DND-41 (cell line): Measurements from ENCODE around the gene ANKRD40.
A peak's percentile ranks its signal among the peaks of the same experiment; 100 is the strongest.
"Not testable (repeated sequence)": the region's sequence is repeated elsewhere in the genome, so short reads cannot be mapped to it uniquely, and the experiment has no call there.

Experiments
- ATAC-seq: fragments of 200-7000 bp; cut with Tn5 transposase; 3 replicates; pipeline ENCODE4 v1.9.1; 2021; ENCODE audit warnings: low read depth; ENCODE audit not compliant: insufficient read depth
- DNase-seq: peaks from one replicate; pipeline ENCODE4 v3.0.0-alpha.2; 2020
- H2AFZ ChIP-seq: 2 replicates; pipeline ENCODE4 v1.6.0; 2012; ENCODE audit warnings: low read depth, low read length
- H3K27ac ChIP-seq: 2 replicates; pipeline ENCODE4 v1.5.1; 2012; ENCODE audit warnings: low read length, inconsistent platforms
- H3K27me3 ChIP-seq: fragments of 200-600 bp; sonication (generic); 2 replicates; pipeline ENCODE4 v1.6.0; 2012; ENCODE audit warnings: low read length, mild to moderate bottlenecking, inconsistent platforms; ENCODE audit not compliant: insufficient read depth, poor library complexity
- H3K36me3 ChIP-seq: 2 replicates; pipeline ENCODE4 v1.5.1; 2012; ENCODE audit warnings: low read length, inconsistent platforms; ENCODE audit not compliant: insufficient read depth
- H3K4me1 ChIP-seq: 2 replicates; pipeline ENCODE4 v1.5.1; 2012; ENCODE audit warnings: mild to moderate bottlenecking, low read length; ENCODE audit not compliant: insufficient read depth
- H3K4me2 ChIP-seq: 2 replicates; pipeline ENCODE4 v1.6.0; 2012; ENCODE audit warnings: mild to moderate bottlenecking, moderate library complexity, low read length, inconsistent platforms; ENCODE audit not compliant: insufficient read depth
- H3K4me3 ChIP-seq, 2 experiments: fragments of 200-600 bp in 1 of 2; shearing (Covaris generic) in 1 of 2; 2 replicates each; pipeline ENCODE4 v1.5.1; 2012 to 2016; ENCODE audit warnings: inconsistent platforms in 2 of 2, low read length in 2 of 2, mild to moderate bottlenecking in 2 of 2, low read depth in 1 of 2, moderate library complexity in 1 of 2
- H3K79me2 ChIP-seq: 2 replicates; pipeline ENCODE4 v1.6.0; 2012; ENCODE audit warnings: low read length, inconsistent platforms; ENCODE audit not compliant: insufficient read depth
- H3K9ac ChIP-seq: 2 replicates; pipeline ENCODE4 v1.6.0; 2012; ENCODE audit warnings: low read depth, mild to moderate bottlenecking, inconsistent platforms, low read length, moderate library complexity
- H3K9me3 ChIP-seq: 2 replicates; pipeline ENCODE4 v1.5.1; 2012; ENCODE audit warnings: low read length, moderate library complexity, mild to moderate bottlenecking, inconsistent platforms; ENCODE audit not compliant: insufficient read depth, severe bottlenecking
- H4K20me1 ChIP-seq: 2 replicates; pipeline ENCODE4 v1.6.0; 2012; ENCODE audit warnings: low read length; ENCODE audit not compliant: insufficient read depth
- CTCF ChIP-seq: IDR thresholded peaks from 2 replicates; pipeline ENCODE4 v1.5.1; 2012; ENCODE audit warnings: borderline replicate concordance, low read length, moderate library complexity, mild to moderate bottlenecking; ENCODE audit not compliant: poor library complexity, severe bottlenecking; ENCODE audit errors: extremely low read depth
- EZH2 ChIP-seq: IDR thresholded peaks from 3 replicates; pipeline ENCODE4 v1.6.1; 2012; ENCODE audit warnings: borderline replicate concordance, low read depth, mild to moderate bottlenecking, moderate library complexity, low read length, inconsistent platforms; ENCODE audit not compliant: severe bottlenecking

The ANKRD40 gene

GRCh38 chr17:50682441-50682840 lies 25.3 kb downstream of the ANKRD40 start:
- H2AFZ ChIP-seq, result no peak overlapping the region
- no peak overlapping the region for H3K27ac ChIP-seq
- H3K4me1 ChIP-seq, result no peaks in the 10 kb centered on the region
- no peak for ATAC-seq
- no peak for DNase-seq
- no peaks in the 10 kb centered on the region for H3K9me3 ChIP-seq
- no peaks in the 10 kb centered on the region for H4K20me1 ChIP-seq
- H3K4me2 ChIP-seq, result no peak overlapping the region
- H3K27me3 ChIP-seq, result no peaks in the 10 kb centered on the region
- no peak overlapping the region for H3K4me3 ChIP-seq
- H3K79me2 ChIP-seq, result no peaks in the 10 kb centered on the region
- H3K9ac ChIP-seq, result no peak overlapping the region
- TF ChIP-seq CTCF, result no peak
- TF ChIP-seq EZH2, result no peak
- no peaks in the 10 kb centered on the region for H3K36me3 ChIP-seq

- Histone ChIP-seq H3K4me3 (no peak overlapping the region), H3K27me3 (no peaks in the 10 kb centered on the region), H3K4me1 (no peaks in the 10 kb centered on the region), H3K9me3 (no peaks in the 10 kb centered on the region), H3K4me2 (no peak overlapping the region), H4K20me1 (no peaks in the 10 kb centered on the region), H3K36me3 (no peaks in the 10 kb centered on the region), H3K9ac (no peak overlapping the region), H3K27ac (no peak overlapping the region), H3K79me2 (no peaks in the 10 kb centered on the region), H2AFZ (no peak overlapping the region)
- ATAC-seq (no peak), DNase-seq (no peak)
- TF ChIP-seq EZH2 (no peak), CTCF (peak; percentile 38)
Observed at GRCh38 chr17:50681263-50682200, 26.2 kb downstream of the ANKRD40 start.

- not testable (repeated sequence) for ATAC-seq, H3K36me3 ChIP-seq, DNase-seq, H3K9ac ChIP-seq, H3K79me2 ChIP-seq, H3K4me2 ChIP-seq, H3K9me3 ChIP-seq, H2AFZ ChIP-seq, H3K4me3 ChIP-seq, H3K27me3 ChIP-seq, H3K4me1 ChIP-seq, H4K20me1 ChIP-seq, H3K27ac ChIP-seq
Observed at GRCh38 chr17:50680543-50681262, 27.0 kb downstream of the ANKRD40 start.

GRCh38 chr17:50680126-50680525 lies 27.6 kb downstream of the ANKRD40 start:
- H2AFZ ChIP-seq, result no peak overlapping the region
- no peak for ATAC-seq
- H3K4me3 ChIP-seq, result no peak overlapping the region
- no peaks in the 10 kb centered on the region for H3K36me3 ChIP-seq
- H3K4me2 ChIP-seq, result no peak overlapping the region
- H3K27me3 ChIP-seq, result no peaks in the 10 kb centered on the region
- no peak overlapping the region for H3K9ac ChIP-seq
- H3K79me2 ChIP-seq, result no peaks in the 10 kb centered on the region
- no peak overlapping the region for H3K27ac ChIP-seq
- no peaks in the 10 kb centered on the region for H3K4me1 ChIP-seq
- no peaks in the 10 kb centered on the region for H4K20me1 ChIP-seq
- no peak for DNase-seq
- no peaks in the 10 kb centered on the region for H3K9me3 ChIP-seq
- TF ChIP-seq CTCF (no peak), EZH2 (no peak)
